IMR-90 (cell line): ENCODE results near the gene ATP1A3. TPM values are rescaled to one million over a fixed set of nuclear protein-coding genes. Genes with fewer than 3 reads are reported as not detected.

Experiments used
- ATAC-seq: fragments of 200-7000 bp; cut with Tn5 transposase; 2 replicates; pipeline ENCODE4 v1.9.1; 2020; ENCODE audit warnings: low read depth, mild to moderate bottlenecking, moderate library complexity
- BruUV-seq: library from RNA; stranded (reverse); fragments of 400-500 nt; replicated peaks from 2 replicates; lab custom pipeline; 2021; lab: Mats Ljungman, UMichigan
- CTCF ChIA-PET: fragments of 300-600 bp; formaldehyde crosslinking; extraction: SDS; loops from one replicate; lab custom pipeline; 2021; ENCODE audit warnings: antibody characterized with exemption; lab: Yijun Ruan, JAX
- POLR2A ChIA-PET: fragments of 300-600 bp; sonication (Branson Sonifier 250); formaldehyde crosslinking; loops from one replicate; lab custom pipeline; 2022; ENCODE audit warnings: antibody characterized with exemption; ENCODE audit not compliant: unreplicated experiment; lab: Charles Lee
- DNase-seq: peaks from one replicate; pipeline ENCODE4 v3.0.0; 2013
- H2AFZ ChIP-seq: replicated peaks from 2 replicates; pipeline ENCODE3; 2013; ENCODE audit warnings: low read length, mild to moderate bottlenecking; ENCODE audit not compliant: poor library complexity
- H2AK5ac ChIP-seq: 2 replicates; pipeline ENCODE4 v1.6.1; 2013; ENCODE audit warnings: low read depth, low read length, inconsistent platforms
- H2AK9ac ChIP-seq: replicated peaks from 2 replicates; pipeline ENCODE3; 2013; ENCODE audit warnings: mild to moderate bottlenecking, low read depth, low read length, moderate library complexity; ENCODE audit not compliant: poor library complexity
- H2BK120ac ChIP-seq: 2 replicates; pipeline ENCODE4 v1.6.1; 2013; ENCODE audit warnings: low read depth, low read length, inconsistent platforms
- H2BK15ac ChIP-seq: 3 replicates; pipeline ENCODE4 v1.6.1; 2013; ENCODE audit warnings: low read depth, low read length, inconsistent platforms
- H2BK20ac ChIP-seq: 2 replicates; pipeline ENCODE4 v1.6.1; 2013; ENCODE audit warnings: low read depth, mild to moderate bottlenecking, inconsistent platforms, low read length, moderate library complexity
- H2BK5ac ChIP-seq: 2 replicates; pipeline ENCODE4 v1.6.1; 2013; ENCODE audit warnings: mild to moderate bottlenecking, low read depth, low read length, inconsistent platforms; ENCODE audit not compliant: poor library complexity, severe bottlenecking
- H3K14ac ChIP-seq: replicated peaks from 2 replicates; pipeline ENCODE4 v1.6.1; 2013; ENCODE audit warnings: low read depth, low read length, inconsistent platforms
- H3K18ac ChIP-seq: 2 replicates; pipeline ENCODE4 v1.6.1; 2013; ENCODE audit warnings: low read depth, low read length, control low read depth
- H3K23ac ChIP-seq: 2 replicates; pipeline ENCODE4 v1.6.1; 2013; ENCODE audit warnings: low read depth, low read length, inconsistent platforms
- H3K27ac ChIP-seq: 2 replicates; pipeline ENCODE4 v1.5.1; 2013; ENCODE audit warnings: mild to moderate bottlenecking, control low read depth, low read length; ENCODE audit not compliant: insufficient read depth
- H3K27me3 ChIP-seq: 2 replicates; pipeline ENCODE4 v1.6.1; 2013; ENCODE audit warnings: low read length; ENCODE audit not compliant: control insufficient read depth, insufficient read depth
- H3K36me3 ChIP-seq: 2 replicates; pipeline ENCODE4 v1.6.1; 2013; ENCODE audit warnings: low read length, mixed read lengths; ENCODE audit not compliant: control insufficient read depth, insufficient read depth
- H3K4ac ChIP-seq: 2 replicates; pipeline ENCODE4 v1.6.1; 2013; ENCODE audit warnings: low read depth, low read length, inconsistent platforms
- H3K4me1 ChIP-seq: 2 replicates; pipeline ENCODE4 v1.6.1; 2013; ENCODE audit warnings: low read length, mixed read lengths; ENCODE audit not compliant: control insufficient read depth, insufficient read depth
- H3K4me2 ChIP-seq: 2 replicates; pipeline ENCODE4 v1.6.1; 2013; ENCODE audit warnings: low read depth, mild to moderate bottlenecking, control low read depth, low read length, moderate library complexity
- H3K4me3 ChIP-seq: 2 replicates; pipeline ENCODE4 v1.5.1; 2013; ENCODE audit warnings: low read depth, mild to moderate bottlenecking, control low read depth, low read length, moderate library complexity; ENCODE audit not compliant: insufficient read depth
- H3K56ac ChIP-seq: 2 replicates; pipeline ENCODE4 v1.6.1; 2013; ENCODE audit warnings: low read length, inconsistent platforms; ENCODE audit not compliant: insufficient read depth; ENCODE audit errors: extremely low read depth
- H3K79me1 ChIP-seq, 2 experiments: 2 replicates each; pipeline ENCODE4 v1.6.1; 2013; ENCODE audit warnings: low read length in 2 of 2, inconsistent platforms in 1 of 2, low read depth in 1 of 2
- H3K9ac ChIP-seq: 2 replicates; pipeline ENCODE4 v1.6.1; 2013; ENCODE audit warnings: low read depth, low read length, control low read depth
- H3K9me1 ChIP-seq: 2 replicates; pipeline ENCODE4 v1.6.1; 2013; ENCODE audit warnings: low read length, inconsistent platforms; ENCODE audit not compliant: insufficient read depth
- H3K9me3 ChIP-seq: 2 replicates; pipeline ENCODE4 v1.6.1; 2013; ENCODE audit warnings: low read length; ENCODE audit not compliant: control insufficient read depth, insufficient read depth
- H4K20me1 ChIP-seq: 2 replicates; pipeline ENCODE4 v1.6.1; 2013; ENCODE audit warnings: low read length, inconsistent platforms; ENCODE audit not compliant: insufficient read depth
- H4K5ac ChIP-seq: 2 replicates; pipeline ENCODE4 v1.6.1; 2013; ENCODE audit warnings: mild to moderate bottlenecking, low read depth, low read length, control low read depth
- H4K8ac ChIP-seq, 2 experiments: 2 replicates each; pipeline ENCODE4 v1.6.1; 2013; ENCODE audit warnings: low read depth in 2 of 2, low read length in 2 of 2, control low read depth in 1 of 2, inconsistent platforms in 1 of 2
- H4K91ac ChIP-seq: 2 replicates; pipeline ENCODE4 v1.6.1; 2013; ENCODE audit warnings: low read depth, low read length, inconsistent platforms; ENCODE audit not compliant: insufficient read depth
- BHLHE40 ChIP-seq: fragments of 150-350 bp; IDR thresholded peaks from 2 replicates; pipeline ENCODE4 v1.6.1; 2016; ENCODE audit warnings: mild to moderate bottlenecking, low read depth, low read length
- CEBPB ChIP-seq: IDR thresholded peaks from 2 replicates; pipeline ENCODE4 v1.6.1; 2012; ENCODE audit warnings: low read depth, low read length, improper control_type of control experiment
- CHD1 ChIP-seq: IDR thresholded peaks from 2 replicates; pipeline ENCODE4 v1.6.1; 2012; ENCODE audit warnings: low read depth, low read length, improper control_type of control experiment
- CTCF ChIP-seq: conservative IDR thresholded peaks from 2 replicates; pipeline ENCODE4 v1.5.1; 2012; ENCODE audit warnings: mild to moderate bottlenecking, low read depth, low read length, improper control_type of control experiment
- ELK1 ChIP-seq: fragments of 150-350 bp; IDR thresholded peaks from 2 replicates; pipeline ENCODE4 v1.6.1; 2016; ENCODE audit warnings: low read depth, mild to moderate bottlenecking, low read length, moderate library complexity, borderline replicate concordance
- FOS ChIP-seq: fragments of 150-350 bp; IDR thresholded peaks from 2 replicates; pipeline ENCODE4 v1.6.1; 2016; ENCODE audit warnings: low read depth, low read length
- MAFK ChIP-seq: IDR thresholded peaks from 2 replicates; pipeline ENCODE4 v1.6.1; 2012; ENCODE audit warnings: low read depth, low read length, improper control_type of control experiment
- MAZ ChIP-seq: IDR thresholded peaks from 2 replicates; pipeline ENCODE4 v1.6.1; 2012; ENCODE audit warnings: low read depth, mild to moderate bottlenecking, low read length, improper control_type of control experiment, moderate library complexity, borderline replicate concordance
- MXI1 ChIP-seq: IDR thresholded peaks from 2 replicates; pipeline ENCODE4 v1.6.1; 2012; ENCODE audit warnings: low read depth, mild to moderate bottlenecking, low read length, moderate library complexity, borderline replicate concordance
- POLR2A ChIP-seq: IDR thresholded peaks from 2 replicates; pipeline ENCODE4 v1.6.1; 2012; ENCODE audit warnings: mild to moderate bottlenecking, low read depth, low read length
- RAD21 ChIP-seq: IDR thresholded peaks from 2 replicates; pipeline ENCODE4 v1.6.1; 2012; ENCODE audit warnings: low read length, improper control_type of control experiment
- RCOR1 ChIP-seq: IDR thresholded peaks from 2 replicates; pipeline ENCODE4 v1.6.1; 2012; ENCODE audit warnings: mild to moderate bottlenecking, low read length, improper control_type of control experiment; ENCODE audit not compliant: insufficient replicate concordance
- RFX5 ChIP-seq: IDR thresholded peaks from 2 replicates; pipeline ENCODE4 v1.8.0; 2012; ENCODE audit warnings: low read depth, mild to moderate bottlenecking, low read length, moderate library complexity
- SMC3 ChIP-seq: fragments of 150-350 bp; IDR thresholded peaks from 2 replicates; pipeline ENCODE4 v1.6.1; 2016; ENCODE audit warnings: low read depth, mild to moderate bottlenecking, antibody characterized with exemption, low read length, moderate library complexity
- WGBS, 2 experiments: methylation state at CpG; one replicate each; pipeline versions ENCODE4 v1.1.5 to v1.1.7; 2013; ENCODE audit warnings: missing lambda C conversion rate in 2 of 2; ENCODE audit not compliant: insufficient read length in 1 of 2; ENCODE audit errors: extremely low coverage in 2 of 2; 5-methylcytosine and 5-hydroxymethylcytosine counted together
- dilution Hi-C: fragments of 300-500 bp; cut with HindIII; formaldehyde crosslinking; loops from one replicate; pipeline ENCODE4 v1.14.3; 2018; ENCODE audit warnings: low sequenced_read_pairs; ENCODE audit not compliant: unreplicated experiment
- in situ Hi-C: fragments of 300-500 bp; cut with MboI; formaldehyde crosslinking; loops from 3 replicates; pipeline ENCODE4 v1.14.3; 2019; ENCODE audit warnings: low sequenced_read_pairs, inconsistent platforms, mixed read lengths
- intact Hi-C: fragments of 100-400 bp; cut with micrococcal nuclease; formaldehyde crosslinking; loops from 2 replicates; pipeline ENCODE4 v1.10.0; 2022
- polyA plus RNA-seq, 3 experiments: library from polyadenylated mRNA; depleted of rRNA; stranded (reverse); fragments of >200 nt; gene quantifications; 2 replicates each; pipeline ENCODE4 v1.2.3, GENCODE V29; 2012; ENCODE audit warnings: low replicate concordance in 1 of 3
- total RNA-seq: library from RNA; depleted of rRNA; stranded (reverse); fragments of >200 nt; gene quantifications from 2 replicates; pipeline ENCODE4 v1.2.3, GENCODE V29; 2012
- TF ChIP-seq, protein P1 (sequence below): fragments of 150-350 bp; IDR thresholded peaks from 2 replicates; pipeline ENCODE4 v1.6.1; 2017; ENCODE audit warnings: mild to moderate bottlenecking, antibody characterized with exemption, low read length, low read depth

ATP1A3 gene
- total and polyA plus RNA-seq, 2 of the 4 experiments (the other 2 are of a cell fraction), result under 0.01 to 0.12 TPM

DNA sequence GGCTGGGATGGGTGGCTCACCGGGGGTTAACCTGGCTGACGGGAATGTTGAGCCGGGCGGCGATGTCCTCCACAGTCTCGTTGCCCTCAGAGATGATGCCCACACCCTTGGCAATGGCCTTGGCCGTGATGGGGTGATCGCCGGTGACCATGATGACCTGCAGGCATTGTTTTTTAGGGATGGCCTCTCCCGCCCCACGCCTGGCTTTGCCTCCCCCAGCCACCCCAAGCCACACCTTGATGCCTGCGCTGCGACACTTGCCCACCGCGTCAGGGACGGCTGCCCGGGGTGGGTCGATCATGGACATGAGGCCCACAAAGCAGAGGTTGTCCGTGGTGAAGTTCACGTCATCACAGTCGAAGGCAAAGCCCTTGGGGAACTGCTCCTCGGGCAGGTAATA lies 16.1 kb downstream of the ATP1A3 start:
- no peak overlapping the region for H2BK120ac ChIP-seq
- no peaks in the 10 kb centered on the region for H3K9me3 ChIP-seq
- no peak overlapping the region for H2AFZ ChIP-seq
- DNase-seq, result no peak
- no TSS peak for BruUV-seq
- H2AK9ac ChIP-seq, result peak overlapping the region; percentile 6
- H3K23ac ChIP-seq, result no peak overlapping the region
- H3K9me1 ChIP-seq, result no peaks in the 10 kb centered on the region
- no peak overlapping the region for H2BK5ac ChIP-seq
- no peak overlapping the region for H4K8ac ChIP-seq
- H3K27ac ChIP-seq, result no peak overlapping the region
- H2BK20ac ChIP-seq, result no peak overlapping the region
- no peak overlapping the region for H3K18ac ChIP-seq
- H3K36me3 ChIP-seq, result no peaks in the 10 kb centered on the region
- no peaks in the 10 kb centered on the region for H3K79me1 ChIP-seq
- H3K4me1 ChIP-seq, result no peaks in the 10 kb centered on the region
- H4K20me1 ChIP-seq, result no peaks in the 10 kb centered on the region
- H3K14ac ChIP-seq, result no peak overlapping the region
- no peak overlapping the region for H3K4me2 ChIP-seq
- dilution Hi-C loops, result no loop called here
- no peak overlapping the region for H3K56ac ChIP-seq
- no peak overlapping the region for H3K9ac ChIP-seq
- H4K5ac ChIP-seq, result no peak overlapping the region
- no peak overlapping the region for H3K4me3 ChIP-seq
- WGBS, 2 experiments, result 71% methylated on average over 19 of the region's 22 CpGs; no CpG with 5 or more reads in 1 of the 2 experiments
- ChIA-PET POLR2A (no interaction called here), CTCF (no interaction called here)
- H2BK15ac ChIP-seq, result no peak overlapping the region
- H3K27me3 ChIP-seq, result peaks cover 30% of the 10 kb centered on the region
- in situ Hi-C loops, result no loop called here
- H2AK5ac ChIP-seq, result no peak overlapping the region
- H4K91ac ChIP-seq, result no peak overlapping the region
- no peak overlapping the region for H3K4ac ChIP-seq
- no peak for ATAC-seq
- intact Hi-C loops, result no loop called here
- TF ChIP-seq CTCF, result no peak
- TF ChIP-seq CEBPB, result no peak
- no peak for TF ChIP-seq CHD1
- no peak for TF ChIP-seq ELK1
- TF ChIP-seq RCOR1, result no peak
- TF ChIP-seq MAZ, result no peak
- no peak for TF ChIP-seq FOS
- no peak for TF ChIP-seq POLR2A
- TF ChIP-seq MAFK, result no peak
- no peak for TF ChIP-seq RFX5
- TF ChIP-seq MXI1, result no peak
- TF ChIP-seq BHLHE40, result no peak
- no peak for TF ChIP-seq SMC3
- TF ChIP-seq, protein P1, sequence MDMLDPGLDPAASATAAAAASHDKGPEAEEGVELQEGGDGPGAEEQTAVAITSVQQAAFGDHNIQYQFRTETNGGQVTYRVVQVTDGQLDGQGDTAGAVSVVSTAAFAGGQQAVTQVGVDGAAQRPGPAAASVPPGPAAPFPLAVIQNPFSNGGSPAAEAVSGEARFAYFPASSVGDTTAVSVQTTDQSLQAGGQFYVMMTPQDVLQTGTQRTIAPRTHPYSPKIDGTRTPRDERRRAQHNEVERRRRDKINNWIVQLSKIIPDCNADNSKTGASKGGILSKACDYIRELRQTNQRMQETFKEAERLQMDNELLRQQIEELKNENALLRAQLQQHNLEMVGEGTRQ, result no peak
- no peak for TF ChIP-seq RAD21
